Hepatocyte (in vitro differentiated cells): ENCODE measurements around the gene AVPR2. TPM values are rescaled to one million over a fixed set of nuclear protein-coding genes. Genes with fewer than 3 reads are reported as not detected.

Experiments
- DNase-seq: peaks from one replicate; pipeline ENCODE4 v3.0.0-alpha.2; 2016; ENCODE audit warnings: low spot score
- H2AFZ ChIP-seq: fragments of 200-600 bp; sonication (generic); 2 replicates; pipeline ENCODE4 v1.6.0; 2016; ENCODE audit warnings: antibody characterized with exemption, mild to moderate bottlenecking
- H3K27ac ChIP-seq: fragments of 200-600 bp; sonication (generic); 2 replicates; pipeline ENCODE4 v1.5.1; 2016; ENCODE audit warnings: mild to moderate bottlenecking
- H3K27me3 ChIP-seq: fragments of 200-600 bp; sonication (generic); 2 replicates; pipeline ENCODE4 v1.6.1; 2016
- H3K36me3 ChIP-seq: fragments of 200-600 bp; sonication (generic); replicated peaks from 2 replicates; pipeline ENCODE4 v1.5.1; 2016; ENCODE audit warnings: low read depth; ENCODE audit not compliant: insufficient read depth
- H3K4me1 ChIP-seq: fragments of 200-600 bp; sonication (generic); 2 replicates; pipeline ENCODE4 v1.5.1; 2016; ENCODE audit warnings: mild to moderate bottlenecking, moderate library complexity; ENCODE audit not compliant: insufficient read depth
- H3K4me2 ChIP-seq: fragments of 200-600 bp; sonication (generic); 2 replicates; pipeline ENCODE4 v1.6.0; 2016
- H3K4me3 ChIP-seq: fragments of 200-600 bp; sonication (generic); 2 replicates; pipeline ENCODE4 v1.5.1; 2016; ENCODE audit warnings: mild to moderate bottlenecking
- H3K79me2 ChIP-seq: fragments of 200-600 bp; sonication (generic); 2 replicates; pipeline ENCODE4 v1.6.0; 2017; ENCODE audit warnings: mild to moderate bottlenecking
- H3K9me2 ChIP-seq: fragments of 200-600 bp; sonication (generic); replicated peaks from 2 replicates; pipeline ENCODE4 v1.6.0; 2017; ENCODE audit warnings: mild to moderate bottlenecking; ENCODE audit not compliant: insufficient read depth
- H3K9me3 ChIP-seq: fragments of 200-600 bp; sonication (generic); 2 replicates; pipeline ENCODE4 v1.5.1; 2016; ENCODE audit warnings: low read depth, mild to moderate bottlenecking
- H4K20me1 ChIP-seq: fragments of 200-600 bp; sonication (generic); 2 replicates; pipeline ENCODE4 v1.6.0; 2016; ENCODE audit warnings: mild to moderate bottlenecking; ENCODE audit not compliant: insufficient read depth, poor library complexity, severe bottlenecking
- CTCF ChIP-seq: fragments of 200-600 bp; sonication (generic); IDR thresholded peaks from 2 replicates; pipeline ENCODE4 v1.5.1; 2016; ENCODE audit warnings: antibody characterized with exemption, mild to moderate bottlenecking; ENCODE audit not compliant: poor library complexity
- EZH2 ChIP-seq: fragments of 200-600 bp; sonication (generic); IDR thresholded peaks from 2 replicates; pipeline ENCODE4 v1.6.1; 2016; ENCODE audit warnings: antibody characterized with exemption, mild to moderate bottlenecking, borderline replicate concordance
- EZH2phosphoT487 ChIP-seq: fragments of 200-600 bp; sonication (generic); IDR thresholded peaks from one replicate; pipeline ENCODE4 v1.6.1; 2018; ENCODE audit warnings: antibody characterized with exemption, mild to moderate bottlenecking, low read depth, moderate library complexity; ENCODE audit not compliant: unreplicated experiment, severe bottlenecking
- WGBS: methylation state at CpG from one replicate; pipeline ENCODE4 v1.1.6; 2016; ENCODE audit warnings: low lambda C conversion rate; ENCODE audit errors: missing lambda C conversion rate; 5-methylcytosine and 5-hydroxymethylcytosine counted together
- polyA plus RNA-seq: library from polyadenylated mRNA; unstranded; fragments of >200 nt; fragmentation: Nextera tagmentation; extraction: Ambion mirVana; gene quantifications from 2 replicates; pipeline ENCODE4 v1.2.1, GENCODE V29; 2016
- total RNA-seq: library from RNA; depleted of rRNA; stranded (reverse); fragments of >200 nt; gene quantifications from 2 replicates; pipeline ENCODE4 v1.2.3, GENCODE V29; 2014

AVPR2 gene
- total and polyA plus RNA-seq, 2 experiments from 2014 or later = not detected

- no peak overlapping the region for H3K4me2 ChIP-seq
- H3K9me2 ChIP-seq = no peaks in the 10 kb centered on the region
- H3K4me3 ChIP-seq = no peak overlapping the region
- peaks cover 10% of the 10 kb centered on the region for H3K27me3 ChIP-seq
- H3K9me3 ChIP-seq = no peaks in the 10 kb centered on the region
- no peak overlapping the region for H3K27ac ChIP-seq
- H3K79me2 ChIP-seq = no peaks in the 10 kb centered on the region
- no peaks in the 10 kb centered on the region for H3K4me1 ChIP-seq
- TF ChIP-seq EZH2 = no peak
- TF ChIP-seq CTCF = no peak
- no peak for TF ChIP-seq EZH2phosphoT487
- H2AFZ ChIP-seq = no peak overlapping the region
- H3K36me3 ChIP-seq = no peaks in the 10 kb centered on the region
- 76% methylated on average over 7 of the region's 12 CpGs for WGBS
- DNase-seq = no peak
- H4K20me1 ChIP-seq = no peaks in the 10 kb centered on the region
Measured at GRCh38 chrX:153879741-153880439, 24.6 kb upstream of the AVPR2 start.

- Histone ChIP-seq H4K20me1 (no peaks in the 10 kb centered on the region), H3K27ac (no peak overlapping the region), H2AFZ (no peak overlapping the region), H3K4me3 (no peak overlapping the region), H3K79me2 (no peaks in the 10 kb centered on the region), H3K4me2 (no peak overlapping the region), H3K9me3 (no peaks in the 10 kb centered on the region), H3K27me3 (peaks cover 16% of the 10 kb centered on the region), H3K36me3 (no peaks in the 10 kb centered on the region), H3K4me1 (no peaks in the 10 kb centered on the region), H3K9me2 (no peaks in the 10 kb centered on the region)
- no peak for DNase-seq
- WGBS = 36% methylated on average over 4 of the region's 6 CpGs
- TF ChIP-seq EZH2 = no peak
- no peak for TF ChIP-seq EZH2phosphoT487
- no peak for TF ChIP-seq CTCF
Measured at GRCh38 chrX:153880440-153880815, 24.0 kb upstream of the AVPR2 start.

GRCh38 chrX:153881281-153881680, 23.2 kb upstream of the AVPR2 start:
- H3K4me1 ChIP-seq = no peaks in the 10 kb centered on the region
- no peak overlapping the region for H3K4me3 ChIP-seq
- no peak overlapping the region for H3K27ac ChIP-seq
- H3K4me2 ChIP-seq = no peak overlapping the region
- no peaks in the 10 kb centered on the region for H4K20me1 ChIP-seq
- no peaks in the 10 kb centered on the region for H3K9me2 ChIP-seq
- H3K27me3 ChIP-seq = peaks cover 17% of the 10 kb centered on the region
- H3K36me3 ChIP-seq = no peaks in the 10 kb centered on the region
- TF ChIP-seq EZH2 (no peak), CTCF (no peak), EZH2phosphoT487 (no peak)
- H3K79me2 ChIP-seq = no peaks in the 10 kb centered on the region
- 79% methylated on average over 7 of the region's 7 CpGs for WGBS
- no peak overlapping the region for H2AFZ ChIP-seq
- DNase-seq = no peak
- H3K9me3 ChIP-seq = no peaks in the 10 kb centered on the region
